Activated CD8-positive, alpha-beta T cell treated with anti-CD3 and anti-CD28 coated beads for 36 hours (primary cell): Measurements from ENCODE around the gene TIMM22. TPM values are rescaled to one million over a fixed set of nuclear protein-coding genes. Genes with fewer than 3 reads are reported as not detected.
A peak's percentile ranks its signal among the peaks of the same experiment; 100 is the strongest.

Experiments
- ATAC-seq: fragments of 200-7000 bp; cut with Tn5 transposase; one replicate; pipeline ENCODE4 v1.10.0; 2021; ENCODE audit warnings: mild to moderate bottlenecking, moderate library complexity
- CTCF ChIA-PET: fragments of 350-600 bp; sonication (Branson Sonifier 250); formaldehyde crosslinking; loops from one replicate; lab custom pipeline; 2021; ENCODE audit warnings: antibody characterized with exemption; lab: Charles Lee
- POLR2A ChIA-PET: fragments of 350-600 bp; sonication (Branson Sonifier 250); formaldehyde crosslinking; loops from one replicate; lab custom pipeline; 2021; ENCODE audit warnings: antibody characterized with exemption; lab: Charles Lee
- DNase-seq: peaks from one replicate; pipeline ENCODE4 v3.0.0-alpha.2; 2020
- H3K27ac Mint-ChIP-seq: one replicate; pipeline ENCODE4 v1.8.0; 2021; ENCODE audit warnings: mild to moderate bottlenecking, mixed read lengths
- H3K27me3 Mint-ChIP-seq: one replicate; pipeline ENCODE4 v1.8.0; 2021; ENCODE audit warnings: mixed read lengths
- H3K36me3 Mint-ChIP-seq: one replicate; pipeline ENCODE4 v1.8.0; 2021; ENCODE audit warnings: low read depth, mixed read lengths
- H3K4me1 Mint-ChIP-seq: one replicate; pipeline ENCODE4 v1.8.0; 2021; ENCODE audit warnings: low read depth, mixed read lengths
- H3K4me3 Mint-ChIP-seq: one replicate; pipeline ENCODE4 v1.8.0; 2021; ENCODE audit warnings: mild to moderate bottlenecking, moderate library complexity, mixed read lengths
- H3K9me3 Mint-ChIP-seq: one replicate; pipeline ENCODE4 v1.8.0; 2021; ENCODE audit warnings: mixed read lengths
- CTCF ChIP-seq: fragments of 200-600 bp; IDR thresholded peaks from one replicate; pipeline ENCODE4 v1.8.0; 2022; ENCODE audit warnings: antibody characterized with exemption, mild to moderate bottlenecking
- intact Hi-C: fragments of 100-400 bp; cut with micrococcal nuclease; formaldehyde crosslinking; loops from one replicate; pipeline ENCODE4 v1.10.0; 2022
- total RNA-seq, 2 experiments: library from RNA; stranded (reverse); gene quantifications; one replicate each; pipeline ENCODE4 v1.2.3, GENCODE V29; 2021

The TIMM22 gene
- total RNA-seq, 2 experiments from 2014 or later: 8.8 to 10.2 TPM

GRCh38 chr17:998111-998510 lies 1.2 kb downstream of the TIMM22 start:
- Mint-ChIP-seq H3K4me1 (peaks cover 24% of the 10 kb centered on the region), H3K9me3 (peaks cover 14% of the 10 kb centered on the region), H3K4me3 (peak overlapping the region; percentile 87), H3K27me3 (no peaks in the 10 kb centered on the region), H3K27ac (peak overlapping the region; percentile 99), H3K36me3 (peaks cover 27% of the 10 kb centered on the region)
- CTCF ChIA-PET: interaction anchor here (1.0 to 5.9 kb wide), 5 partner anchors 10 to 849 kb away, joined by 3 to 50 read pairs (median 3); partner anchors contain the start of gene NXN
- POLR2A ChIA-PET: interaction anchor here (1.0 to 2.4 kb wide), 3 partner anchors 13 to 218 kb away, joined by 3 to 11 read pairs (median 4); partner anchors contain the start of gene NXN
- no peak for DNase-seq
- no peak for ATAC-seq
- intact Hi-C loops: loop anchor here (5.0 kb wide), 1 partner anchor 586 kb away; a partner anchor contains a TSS
- no peak for TF ChIP-seq CTCF

GRCh38 chr17:1000597-1001461 lies 3.9 kb downstream of the TIMM22 start:
- no peak for ATAC-seq
- Mint-ChIP-seq H3K27me3 (no peaks in the 10 kb centered on the region), H3K36me3 (peaks cover 29% of the 10 kb centered on the region), H3K9me3 (no peaks in the 10 kb centered on the region), H3K4me1 (peaks cover 34% of the 10 kb centered on the region), H3K27ac (no peak overlapping the region), H3K4me3 (no peak overlapping the region)
- DNase-seq: no peak
- CTCF ChIA-PET: interaction anchor here (1.3 to 5.9 kb wide), 3 partner anchors 20 to 205 kb away, joined by 3 to 50 read pairs (median 6); partner anchors contain the start of gene NXN
- POLR2A ChIA-PET: interaction anchor here (0.9 to 1.1 kb wide), 2 partner anchors 121 to 220 kb away, joined by 3 read pairs; no protein-coding TSS in a partner anchor
- intact Hi-C loops: no loop called here
- TF ChIP-seq CTCF: no peak

- peaks cover 33% of the 10 kb centered on the region for H3K4me1 Mint-ChIP-seq
- H3K27ac Mint-ChIP-seq: peak overlapping the region; percentile 63
- intact Hi-C loops: no loop called here
- no peak for DNase-seq
- no peak for TF ChIP-seq CTCF
- no peaks in the 10 kb centered on the region for H3K27me3 Mint-ChIP-seq
- peaks cover 29% of the 10 kb centered on the region for H3K36me3 Mint-ChIP-seq
- no peak for ATAC-seq
- H3K4me3 Mint-ChIP-seq: no peak overlapping the region
- ChIA-PET POLR2A (interaction anchor here (0.9 to 1.4 kb wide), 3 partner anchors 11 to 122 kb away, joined by 3 read pairs; no protein-coding TSS in a partner anchor), CTCF (interaction anchor here (1.6 kb wide), 1 partner anchor 206 kb away, joined by 6 read pairs; no protein-coding TSS in a partner anchor)
- no peaks in the 10 kb centered on the region for H3K9me3 Mint-ChIP-seq
Measured at GRCh38 chr17:1001640-1002411, 4.9 kb downstream of the TIMM22 start.

- Mint-ChIP-seq H3K27ac (peak overlapping the region; percentile 63), H3K4me3 (no peak overlapping the region), H3K9me3 (no peaks in the 10 kb centered on the region), H3K27me3 (no peaks in the 10 kb centered on the region), H3K36me3 (peaks cover 30% of the 10 kb centered on the region), H3K4me1 (peaks cover 33% of the 10 kb centered on the region)
- CTCF ChIA-PET: no interaction called here
- DNase-seq (no peak), ATAC-seq (no peak)
- POLR2A ChIA-PET: interaction anchor here (1.0 to 1.4 kb wide), 3 partner anchors 10 to 244 kb away, joined by 3 read pairs; no protein-coding TSS in a partner anchor
- no peak for TF ChIP-seq CTCF
- intact Hi-C loops: no loop called here
Measured at GRCh38 chr17:1002412-1002753, 5.5 kb downstream of the TIMM22 start.
